ENCODE data around the gene AVPR2.

The AVPR2 gene

GRCh38 chrX:153869473-153870287, 34.8 kb upstream of the AVPR2 start:
- no peak for DNase-seq
- intact Hi-C loops (cut with DNase I): no loop called here

- intact Hi-C loops (cut with DNase I): no loop called here
- DNase-seq: no peak
Measured at GRCh38 chrX:153870288-153870690, 34.2 kb upstream of the AVPR2 start.

GRCh38 chrX:153870791-153871360, 33.6 kb upstream of the AVPR2 start:
- no peak for DNase-seq
- intact Hi-C loops (cut with DNase I): no loop called here

- intact Hi-C loops (cut with DNase I): no loop called here
- peak in 16 of 42 donors; percentile 25 to 70 (median 49) for DNase-seq
Measured at GRCh38 chrX:153871451-153871850, 33.0 kb upstream of the AVPR2 start.

- intact Hi-C loops (cut with DNase I): no loop called here
- no peak for DNase-seq
Measured at GRCh38 chrX:153871946-153872878, 32.3 kb upstream of the AVPR2 start.

GRCh38 chrX:153873282-153874084, 31.0 kb upstream of the AVPR2 start:
- no peak for DNase-seq
- intact Hi-C loops (cut with DNase I): no loop called here

- intact Hi-C loops (cut with DNase I): no loop called here
- DNase-seq: no peak
Measured at GRCh38 chrX:153874085-153874365, 30.4 kb upstream of the AVPR2 start.

- intact Hi-C loops (cut with DNase I): no loop called here
- DNase-seq: no peak
Measured at GRCh38 chrX:153874366-153875125, 29.9 kb upstream of the AVPR2 start.

GRCh38 chrX:153875391-153876111, 28.9 kb upstream of the AVPR2 start:
- intact Hi-C loops (cut with DNase I): no loop called here
- peak in 39 of 42 donors; percentile 27 to 88 (median 64) for DNase-seq

GRCh38 chrX:153876112-153876491, 28.4 kb upstream of the AVPR2 start:
- peak in 2 of 42 donors; percentile 46 to 58 for DNase-seq
- intact Hi-C loops (cut with DNase I): no loop called here

GRCh38 chrX:153877571-153878261, 26.8 kb upstream of the AVPR2 start:
- no peak for DNase-seq
- intact Hi-C loops (cut with DNase I): no loop called here

GRCh38 chrX:153878345-153878744, 26.1 kb upstream of the AVPR2 start:
- no peak for DNase-seq
- intact Hi-C loops (cut with DNase I): no loop called here

GRCh38 chrX:153878969-153879653, 25.4 kb upstream of the AVPR2 start:
- intact Hi-C loops (cut with DNase I): no loop called here
- peak in 1 of 42 donors; percentile 47 for DNase-seq

- no peak for DNase-seq
- intact Hi-C loops (cut with DNase I): no loop called here
Measured at GRCh38 chrX:153879741-153880439, 24.6 kb upstream of the AVPR2 start.

- no peak for DNase-seq
Measured at GRCh38 chrX:153880440-153880815, 24.0 kb upstream of the AVPR2 start.

GRCh38 chrX:153881281-153881680, 23.2 kb upstream of the AVPR2 start:
- no peak for DNase-seq
- intact Hi-C loops (cut with DNase I): no loop called here

More at GRCh38 chrX:153880440-153880815, 24.0 kb upstream of the AVPR2 start:
- intact Hi-C loops (cut with DNase I): no loop called here
